H9 (cell line): Measurements from ENCODE around the gene SORCS2. TPM values are rescaled to one million over a fixed set of nuclear protein-coding genes. Genes with fewer than 3 reads are reported as not detected.

Experiments
- DNase-seq: peaks from one replicate; pipeline ENCODE4 v3.0.0-alpha.2; 2017
- H2AFZ ChIP-seq: one replicate; pipeline ENCODE4 v1.6.1; 2013; ENCODE audit warnings: mild to moderate bottlenecking, low read length, control low read depth, moderate library complexity
- H2AK5ac ChIP-seq: 2 replicates; pipeline ENCODE4 v1.6.1; 2013; ENCODE audit warnings: low read length, control low read depth, mixed read lengths; ENCODE audit not compliant: insufficient read length
- H2BK120ac ChIP-seq: one replicate; pipeline ENCODE4 v1.6.1; 2013; ENCODE audit warnings: low read depth, mild to moderate bottlenecking, low read length, control low read depth, inconsistent platforms; ENCODE audit not compliant: poor library complexity, severe bottlenecking
- H2BK12ac ChIP-seq: 2 replicates; pipeline ENCODE4 v1.6.1; 2013; ENCODE audit warnings: low read length, control low read depth, mixed read lengths, low read depth; ENCODE audit not compliant: insufficient read length
- H2BK15ac ChIP-seq: 2 replicates; pipeline ENCODE4 v1.6.1; 2013; ENCODE audit warnings: low read depth, low read length, control low read depth
- H2BK20ac ChIP-seq: one replicate; pipeline ENCODE4 v1.6.1; 2013; ENCODE audit warnings: low read depth, mild to moderate bottlenecking, low read length, control low read depth, inconsistent platforms; ENCODE audit not compliant: poor library complexity, severe bottlenecking
- H2BK5ac ChIP-seq: 2 replicates; pipeline ENCODE4 v1.6.1; 2013; ENCODE audit warnings: low read length, control low read depth, mixed read lengths; ENCODE audit not compliant: insufficient read length
- H3K14ac ChIP-seq: 2 replicates; pipeline ENCODE4 v1.6.1; 2013; ENCODE audit warnings: low read length, control low read depth; ENCODE audit not compliant: insufficient read depth
- H3K18ac ChIP-seq: 2 replicates; pipeline ENCODE4 v1.6.1; 2013; ENCODE audit warnings: low read depth, mild to moderate bottlenecking, mixed read lengths, low read length, control low read depth; ENCODE audit not compliant: insufficient read length
- H3K23ac ChIP-seq: 2 replicates; pipeline ENCODE4 v1.6.1; 2013; ENCODE audit warnings: low read length, control low read depth, mixed read lengths, low read depth; ENCODE audit not compliant: insufficient read length
- H3K23me2 ChIP-seq: 2 replicates; pipeline ENCODE4 v1.6.1; 2013; ENCODE audit warnings: low read depth, mild to moderate bottlenecking, mixed read lengths, low read length, control low read depth; ENCODE audit not compliant: insufficient read length, poor library complexity, severe bottlenecking
- H3K27ac ChIP-seq: 2 replicates; pipeline ENCODE4 v1.5.1; 2013; ENCODE audit warnings: low read length, control low read depth, mixed read lengths, low read depth; ENCODE audit not compliant: insufficient read length
- H3K27me3 ChIP-seq: 2 replicates; pipeline ENCODE4 v1.6.1; 2013; ENCODE audit warnings: low read length, control low read depth, inconsistent platforms; ENCODE audit not compliant: insufficient read depth
- H3K4ac ChIP-seq: 2 replicates; pipeline ENCODE4 v1.6.1; 2013; ENCODE audit warnings: low read depth, mild to moderate bottlenecking, control low read depth, inconsistent platforms, low read length, moderate library complexity
- H3K4me1 ChIP-seq: 2 replicates; pipeline ENCODE4 v1.6.1; 2013; ENCODE audit warnings: low read length, control low read depth, inconsistent platforms; ENCODE audit not compliant: insufficient read depth
- H3K4me2 ChIP-seq: 2 replicates; pipeline ENCODE4 v1.6.1; 2013; ENCODE audit warnings: low read length, control low read depth, mixed read lengths; ENCODE audit not compliant: insufficient read length, insufficient read depth
- H3K56ac ChIP-seq: 2 replicates; pipeline ENCODE4 v1.6.1; 2013; ENCODE audit warnings: low read depth, mild to moderate bottlenecking, mixed read lengths, low read length, control low read depth; ENCODE audit not compliant: insufficient read length
- H3K79me1 ChIP-seq: 2 replicates; pipeline ENCODE4 v1.6.1; 2013; ENCODE audit warnings: low read depth, mild to moderate bottlenecking, moderate library complexity, low read length, control low read depth, inconsistent platforms; ENCODE audit not compliant: insufficient read depth, poor library complexity, severe bottlenecking
- H3K79me2 ChIP-seq: 2 replicates; pipeline ENCODE4 v1.6.1; 2013; ENCODE audit warnings: low read length, control low read depth, inconsistent platforms; ENCODE audit not compliant: insufficient read depth
- H3K9ac ChIP-seq: 2 replicates; pipeline ENCODE4 v1.6.1; 2013; ENCODE audit warnings: low read length, control low read depth, mixed read lengths; ENCODE audit not compliant: insufficient read length; ENCODE audit errors: extremely low read depth
- H3K9me3 ChIP-seq: one replicate; pipeline ENCODE4 v1.6.1; 2013; ENCODE audit warnings: low read depth, low read length, inconsistent platforms; ENCODE audit not compliant: control insufficient read depth
- H3T11ph ChIP-seq: one replicate; pipeline ENCODE4 v1.6.1; 2013; ENCODE audit warnings: mild to moderate bottlenecking, low read length, control low read depth, inconsistent platforms
- H4K20me1 ChIP-seq: one replicate; pipeline ENCODE4 v1.6.1; 2013; ENCODE audit not compliant: control insufficient read depth, insufficient read length, insufficient read depth
- H4K5ac ChIP-seq: 2 replicates; pipeline ENCODE4 v1.6.1; 2013; ENCODE audit warnings: low read depth, mild to moderate bottlenecking, mixed read lengths, low read length, control low read depth; ENCODE audit not compliant: insufficient read length
- H4K8ac ChIP-seq: replicated peaks from 2 replicates; pipeline ENCODE4 v1.6.1; 2013; ENCODE audit warnings: low read length, control low read depth, mixed read lengths, low read depth; ENCODE audit not compliant: insufficient read length
- H4K91ac ChIP-seq: 2 replicates; pipeline ENCODE4 v1.6.1; 2013; ENCODE audit warnings: low read depth, mild to moderate bottlenecking, moderate library complexity, mixed read lengths, low read length, control low read depth; ENCODE audit not compliant: insufficient read length
- H3K27ac Mint-ChIP-seq, 3 experiments: 2 replicates in 2 of 3; 3 replicates in 1 of 3; pipeline ENCODE4 v1.8.0; 2020 to 2021; ENCODE audit warnings: mixed read lengths in 3 of 3, mild to moderate bottlenecking in 1 of 3, moderate library complexity in 1 of 3
- H3K27me3 Mint-ChIP-seq: 2 replicates; pipeline ENCODE4 v1.8.0; 2021; ENCODE audit warnings: low read depth, mild to moderate bottlenecking, moderate library complexity, mixed read lengths
- H3K36me3 Mint-ChIP-seq, 3 experiments: 2 replicates in 2 of 3; 3 replicates in 1 of 3; pipeline ENCODE4 v1.8.0; 2020 to 2021; ENCODE audit warnings: low read depth in 3 of 3, mixed read lengths in 3 of 3; ENCODE audit not compliant: insufficient read depth in 1 of 3
- H3K4me1 Mint-ChIP-seq, 2 experiments: 2 replicates each; pipeline ENCODE4 v1.8.0; 2020; ENCODE audit warnings: mixed read lengths in 2 of 2
- H3K4me3 Mint-ChIP-seq, 2 experiments: 2 replicates in 1 of 2; 3 replicates in 1 of 2; pipeline ENCODE4 v1.8.0; 2020 to 2021; ENCODE audit warnings: mild to moderate bottlenecking in 2 of 2, mixed read lengths in 2 of 2, moderate library complexity in 1 of 2
- H3K9me3 Mint-ChIP-seq, 2 experiments: 2 replicates in 1 of 2; 3 replicates in 1 of 2; pipeline ENCODE4 v1.8.0; 2020; ENCODE audit warnings: mild to moderate bottlenecking in 2 of 2, mixed read lengths in 2 of 2, moderate library complexity in 1 of 2
- CTCF ChIP-seq: fragments of 200-600 bp; sonication (generic); conservative IDR thresholded peaks from 3 replicates; pipeline ENCODE4 v1.8.0; 2021; ENCODE audit warnings: antibody characterized with exemption, mild to moderate bottlenecking
- WGBS: extraction: QIAGEN DNeasy Blood & Tissue Kit; methylation state at CpG from one replicate; pipeline ENCODE4 v1.1.7; 2013; ENCODE audit warnings: missing lambda C conversion rate, low lambda C conversion rate, mixed read lengths; ENCODE audit not compliant: insufficient read length; ENCODE audit errors: extremely low coverage; 5-methylcytosine and 5-hydroxymethylcytosine counted together
- total RNA-seq: library from RNA; stranded (reverse); gene quantifications from 2 replicates; pipeline ENCODE4 v1.2.1, GENCODE V29; 2021

Gene SORCS2
- total RNA-seq, 1 experiment from 2014 or later, result 0.57 TPM

DNA sequence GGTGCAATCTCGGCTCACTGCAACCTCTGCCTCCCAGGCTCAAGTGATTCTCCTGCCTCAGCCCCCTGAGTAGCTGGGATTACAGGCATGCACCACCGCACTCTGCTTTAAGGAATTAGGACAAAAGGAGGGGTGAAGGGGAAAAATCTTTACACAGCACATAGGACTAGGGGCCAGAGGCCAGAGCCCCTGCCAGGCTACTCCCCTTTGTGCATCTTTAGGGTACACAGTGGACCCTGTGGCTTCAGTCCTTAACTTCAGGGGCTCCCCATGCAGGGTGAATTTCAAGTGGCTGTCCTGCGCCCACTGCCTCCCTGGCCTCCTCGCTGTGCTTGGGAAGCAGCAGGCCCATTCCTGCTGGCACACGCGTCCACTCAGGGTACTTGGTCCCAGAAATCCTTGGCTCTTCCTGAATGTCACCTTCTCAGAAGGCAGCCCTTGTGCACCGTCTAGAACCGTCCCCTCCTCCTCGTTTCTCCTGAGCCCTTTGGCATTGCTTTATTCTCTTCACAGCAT, 381.3 kb downstream of the SORCS2 start:
- no peak overlapping the region for H3K4me3 Mint-ChIP-seq
- H2BK5ac ChIP-seq, result no peak overlapping the region
- no peak overlapping the region for H4K5ac ChIP-seq
- H3K56ac ChIP-seq, result no peak overlapping the region
- H2AFZ ChIP-seq, result no peak overlapping the region
- no peaks in the 10 kb centered on the region for H4K20me1 ChIP-seq
- H3K18ac ChIP-seq, result no peak overlapping the region
- H4K8ac ChIP-seq, result no peak overlapping the region
- H2BK15ac ChIP-seq, result no peak overlapping the region
- no peak overlapping the region for H3K14ac ChIP-seq
- H3K79me2 ChIP-seq, result no peaks in the 10 kb centered on the region
- no peaks in the 10 kb centered on the region for H3K27me3 ChIP-seq
- no peaks in the 10 kb centered on the region; the same call in 1 of the 2 replicates for H3K4me1 ChIP-seq
- H3K9me3 Mint-ChIP-seq, result peaks cover 32 to 34% of the 10 kb centered on the region in 2 experiments
- DNase-seq, result no peak
- H3K27ac ChIP-seq, result no peak overlapping the region
- no peak overlapping the region for H3K4ac ChIP-seq
- no CpG with 5 or more reads among the region's 9 CpGs for WGBS
- H3K27me3 Mint-ChIP-seq, result peaks cover 12% of the 10 kb centered on the region
- H3K4me2 ChIP-seq, result no peak overlapping the region
- H2AK5ac ChIP-seq, result no peak overlapping the region
- H2BK12ac ChIP-seq, result no peak overlapping the region
- no peak for TF ChIP-seq CTCF
- H3K23me2 ChIP-seq, result no peaks in the 10 kb centered on the region
- H2BK120ac ChIP-seq, result no peak overlapping the region
- no peaks in the 10 kb centered on the region for H3K79me1 ChIP-seq
- H3K36me3 Mint-ChIP-seq, result peaks cover 17 to 24% (median 20%) of the 10 kb centered on the region in 3 experiments
- H3K9ac ChIP-seq, result no peak overlapping the region
- peaks cover 11 to 14% of the 10 kb centered on the region in 2 experiments for H3K4me1 Mint-ChIP-seq
- H3K9me3 ChIP-seq, result peaks cover 27% of the 10 kb centered on the region
- H3K27ac Mint-ChIP-seq, result peak overlapping the region in 1 of 3 experiments; percentile 83; a peak in 2 of 7 replicates
- H2BK20ac ChIP-seq, result no peak overlapping the region
- H3T11ph ChIP-seq, result no peak overlapping the region
- no peak overlapping the region for H4K91ac ChIP-seq
- no peak overlapping the region for H3K23ac ChIP-seq
